ENCODE measurements around the gene DOCK4.

Gene DOCK4

DNA sequence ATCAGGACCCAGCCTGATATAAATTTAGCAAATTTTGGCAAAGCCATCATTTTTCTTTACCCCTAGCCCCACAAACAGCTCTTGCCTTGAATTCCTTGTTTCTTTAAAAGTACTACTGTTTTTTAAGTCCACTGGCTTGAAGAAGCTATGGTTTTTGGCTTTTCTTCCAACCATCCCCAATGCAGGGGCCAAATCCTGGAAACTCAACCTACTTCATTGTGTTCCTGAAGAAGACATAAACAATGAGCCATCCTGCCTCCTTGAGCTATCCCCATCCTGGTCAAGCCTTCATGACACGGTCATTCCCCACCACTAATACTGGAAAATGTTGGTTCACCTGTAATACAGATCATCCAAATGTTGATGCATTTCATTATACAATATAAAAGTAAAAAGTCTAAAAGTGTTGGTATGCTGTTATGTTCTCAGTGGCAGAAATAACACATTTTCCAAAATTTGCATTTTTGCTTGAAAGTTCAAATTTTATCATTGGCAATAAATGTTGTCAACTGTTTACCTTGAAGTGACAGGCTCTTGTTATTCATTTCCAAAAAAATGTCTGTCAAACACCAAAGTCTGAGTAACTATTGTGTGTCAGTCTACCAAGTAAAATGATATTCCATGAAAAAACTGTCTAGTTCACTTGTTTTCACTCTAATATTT, 92.2 kb downstream of the DOCK4 start:
- DNase-seq (ENCODE audit: low read depth) = no peak

DNA sequence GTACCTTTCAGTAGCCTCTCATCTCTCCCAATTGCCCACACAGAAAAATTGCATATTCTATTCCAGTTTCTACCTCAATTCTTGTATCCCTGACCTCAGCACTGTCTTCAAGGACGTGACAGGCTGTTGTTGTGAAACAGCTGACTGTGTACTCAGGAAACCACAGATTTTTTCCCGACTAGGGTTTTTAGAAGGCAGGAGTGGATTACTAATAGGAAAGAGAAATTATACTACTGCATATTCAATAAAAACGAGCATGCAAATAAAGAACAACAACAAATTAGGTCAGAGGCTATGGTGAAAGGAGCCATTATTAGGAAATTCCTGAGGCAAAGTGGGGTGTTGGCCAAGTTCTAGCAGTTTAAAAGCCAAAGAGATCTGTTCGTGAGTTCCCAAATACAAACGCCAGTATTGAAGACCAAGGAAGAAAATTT, 93.4 kb downstream of the DOCK4 start:
- no peak for DNase-seq (ENCODE audit: low read depth)

DNA sequence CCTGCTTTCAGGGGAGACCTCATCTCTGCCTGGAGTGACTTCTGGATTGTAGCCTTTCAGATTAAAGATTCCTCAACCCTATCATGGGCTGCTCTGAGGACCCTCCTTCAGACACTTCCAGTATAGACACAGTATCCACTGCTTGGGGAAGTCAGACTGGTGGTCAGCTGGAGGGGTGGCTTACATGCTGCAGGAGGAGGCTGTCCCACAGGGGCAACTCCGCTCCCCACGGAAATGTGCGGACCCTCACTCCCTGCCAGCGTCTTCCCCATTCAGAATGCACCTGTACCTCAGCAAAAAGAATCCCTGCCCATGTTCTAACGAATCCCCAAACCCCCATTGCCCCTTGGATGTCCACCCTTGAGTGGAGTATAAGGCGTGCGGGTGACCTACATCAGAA, 95.5 kb downstream of the DOCK4 start:
- DNase-seq (ENCODE audit: low read depth) = no peak

DNA sequence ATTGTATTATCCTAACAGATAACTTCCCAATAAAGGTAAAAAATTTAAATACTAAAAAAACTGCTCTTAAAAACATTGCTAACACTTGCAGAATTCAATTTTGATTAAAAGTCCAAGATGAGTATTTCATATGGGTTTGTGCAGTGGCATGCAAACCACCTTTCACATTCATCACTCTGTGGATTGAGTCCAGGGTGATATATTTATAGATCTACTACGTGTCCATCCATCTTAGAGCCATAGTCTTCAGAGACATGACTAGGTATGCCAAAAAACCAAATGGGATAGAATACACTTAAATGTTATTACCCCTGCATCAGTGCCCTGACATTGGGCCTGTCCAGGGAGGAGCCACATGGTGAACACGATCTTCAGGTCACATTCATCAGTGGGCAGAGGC, 96.0 kb downstream of the DOCK4 start:
- DNase-seq (ENCODE audit: low read depth) = no peak

DNA sequence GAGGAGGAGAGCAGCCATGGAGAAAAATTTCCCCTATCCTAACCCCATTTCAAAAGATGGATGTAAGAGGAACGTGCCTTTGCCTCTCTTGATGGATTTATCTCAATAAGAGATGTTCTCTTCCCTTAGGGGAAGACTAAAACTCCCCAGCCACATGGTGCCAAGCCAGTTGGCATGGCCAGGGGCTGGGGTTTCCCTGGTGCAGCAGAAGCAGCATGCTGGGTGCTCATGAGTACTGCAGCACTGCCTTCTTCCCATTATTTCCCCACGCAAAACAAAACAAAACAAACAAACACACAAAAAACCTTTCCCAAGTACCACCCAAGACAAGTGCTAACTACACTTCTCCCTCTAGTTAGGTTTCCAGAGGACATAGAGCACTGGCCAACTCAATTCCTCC, 97.2 kb downstream of the DOCK4 start:
- DNase-seq (ENCODE audit: low read depth) = no peak

DNA sequence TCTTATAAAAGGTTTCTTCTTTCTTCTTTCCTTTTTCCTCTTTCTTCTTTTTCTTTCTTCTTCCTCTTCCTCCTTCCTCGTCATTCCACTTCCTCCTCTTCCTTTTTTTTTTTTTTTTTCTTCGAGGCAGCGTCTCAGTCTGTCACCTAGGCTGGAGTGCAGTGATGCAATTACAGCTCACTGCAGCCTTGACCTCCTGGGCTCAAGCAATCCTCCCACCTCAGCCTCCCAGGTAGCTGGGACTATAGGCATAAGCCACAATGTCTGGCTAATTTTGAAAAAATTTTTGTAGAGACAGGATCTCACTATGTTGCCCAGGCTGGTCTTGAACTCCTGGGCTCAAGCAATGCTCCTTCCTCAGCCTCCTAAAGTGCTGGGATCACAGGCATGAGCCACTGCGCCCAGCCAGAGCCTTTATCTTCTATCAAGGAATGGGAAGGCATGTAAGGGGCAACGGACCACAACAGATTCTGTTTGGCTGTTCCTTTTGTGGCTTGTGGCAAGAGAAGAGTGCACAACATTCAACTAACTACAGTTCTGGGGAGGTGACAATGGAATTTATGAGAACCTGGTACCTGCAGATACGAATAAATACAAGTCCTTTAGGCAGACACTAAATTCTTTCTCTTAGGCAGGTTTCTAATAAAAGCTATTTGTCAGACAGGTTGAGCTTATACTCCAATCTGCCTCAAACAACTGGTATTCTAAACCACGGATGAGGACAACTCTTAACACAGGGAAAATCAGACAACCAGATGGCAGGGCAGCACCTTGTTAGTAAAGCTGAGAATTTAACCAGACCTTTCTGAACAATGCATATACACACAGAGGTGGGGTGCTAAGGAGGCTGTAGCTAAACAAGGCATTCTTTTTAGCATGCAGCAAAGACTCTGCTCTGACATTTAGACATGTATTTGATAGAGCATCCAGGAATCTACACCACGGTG, 100.3 kb downstream of the DOCK4 start:
- DNase-seq (ENCODE audit: low read depth) = no peak

DNA sequence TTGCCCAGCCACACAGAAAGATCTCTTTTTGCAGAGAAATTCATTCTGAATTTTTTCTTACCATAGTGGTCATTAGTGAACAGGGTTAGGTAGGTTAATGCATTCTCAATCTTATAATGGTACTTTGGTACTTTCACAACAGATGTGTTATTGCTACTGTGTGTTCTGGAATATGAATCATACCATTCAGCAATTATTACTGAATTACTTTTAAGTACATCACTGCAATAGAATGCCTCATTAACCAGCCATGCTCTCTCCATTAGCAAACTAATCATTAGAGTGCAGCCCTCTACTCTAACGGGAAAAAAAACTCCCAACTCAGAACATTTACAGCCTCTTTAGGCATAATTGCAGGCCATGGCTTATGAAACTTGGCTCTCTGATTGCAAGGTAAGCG, 102.1 kb downstream of the DOCK4 start:
- DNase-seq (ENCODE audit: low read depth) = no peak

DNA sequence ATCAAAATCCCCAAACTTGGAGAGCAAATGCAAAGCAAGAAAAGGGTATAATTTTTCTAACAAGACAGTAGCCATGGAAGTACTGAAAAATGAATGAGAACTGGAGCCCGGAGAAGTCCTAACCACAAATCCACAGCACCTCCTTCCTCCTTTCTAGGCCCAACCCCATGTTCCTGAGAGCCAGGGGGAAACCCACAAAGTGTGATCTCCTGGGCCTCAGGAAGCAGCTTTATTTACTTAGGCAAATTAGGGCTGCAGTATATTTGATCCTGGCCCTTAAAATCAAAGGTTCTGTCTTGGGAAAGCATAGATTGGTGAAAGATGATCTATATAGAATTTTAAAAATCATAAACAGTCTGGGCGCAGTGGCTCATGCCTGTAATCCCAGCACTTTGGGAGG, 103.0 kb downstream of the DOCK4 start:
- no peak for DNase-seq (ENCODE audit: low read depth)

DNA sequence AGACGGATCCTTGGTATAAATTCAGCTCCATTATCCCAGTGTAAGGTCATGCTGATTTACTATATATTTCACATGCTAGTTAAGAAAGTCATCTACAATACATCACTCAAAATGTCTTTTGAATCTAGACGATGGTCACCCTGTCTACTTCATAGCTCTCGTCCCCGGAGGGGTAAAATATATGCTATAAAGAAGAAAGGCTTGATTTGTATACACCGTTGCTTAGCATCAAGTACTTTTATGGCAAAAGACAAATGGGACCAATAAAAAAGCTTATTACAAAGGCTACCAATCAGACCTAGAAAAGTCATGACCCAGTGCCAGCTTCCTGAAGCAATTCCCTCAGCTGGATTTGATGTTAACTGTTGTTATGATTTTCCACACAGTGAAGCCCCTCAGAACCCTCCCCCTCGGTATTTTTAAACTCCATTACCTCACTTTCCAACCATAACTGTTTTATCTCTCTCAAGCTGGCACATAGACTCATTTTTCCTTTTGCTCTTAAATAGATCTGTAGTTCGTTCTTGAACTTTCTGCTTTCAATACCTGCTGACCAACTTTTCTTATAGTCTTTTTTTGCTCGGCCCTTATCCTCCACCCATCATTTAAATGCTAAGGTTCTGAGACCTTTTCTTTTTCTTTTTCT, 104.9 kb downstream of the DOCK4 start:
- no peak for DNase-seq (ENCODE audit: low read depth)

DNA sequence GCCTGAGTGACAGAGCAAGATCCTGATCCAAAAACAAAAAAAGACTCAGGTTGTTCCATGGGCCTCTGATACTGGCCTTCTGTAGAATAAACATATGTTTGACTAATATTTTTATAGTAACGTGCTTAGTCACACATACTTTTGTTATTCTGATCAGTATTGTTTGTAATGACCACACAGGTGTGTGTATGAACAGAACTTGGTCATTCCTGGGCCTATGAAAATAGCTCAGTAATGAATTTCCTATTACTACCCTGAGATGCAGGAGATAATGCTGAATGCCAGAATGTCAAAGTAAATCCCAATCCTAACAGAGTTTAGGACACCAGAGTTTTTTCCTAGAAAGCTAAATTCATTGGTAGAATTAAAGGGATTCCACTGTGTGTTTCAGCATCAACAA, 108.7 kb downstream of the DOCK4 start:
- no peak for DNase-seq (ENCODE audit: low read depth)

DNA sequence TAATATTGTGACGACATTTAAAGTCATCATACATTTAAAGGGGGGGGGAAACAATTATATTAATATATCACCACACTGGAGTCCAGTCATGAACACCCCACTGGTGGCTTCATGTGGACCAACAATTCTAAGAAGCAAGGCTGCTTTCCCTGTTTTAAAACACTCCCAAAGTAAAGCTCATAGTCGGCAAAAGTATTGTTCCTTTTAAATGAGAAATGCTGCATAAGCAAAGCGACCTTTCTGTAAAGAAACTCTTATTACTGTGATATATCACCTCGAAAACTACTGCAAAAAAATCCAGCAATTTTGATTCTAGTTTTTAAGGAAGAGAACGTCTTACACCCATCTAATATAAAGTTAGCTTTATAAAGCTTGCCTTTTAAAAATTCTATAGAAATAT, 112.8 kb downstream of the DOCK4 start:
- DNase-seq (ENCODE audit: low read depth) = no peak

DNA sequence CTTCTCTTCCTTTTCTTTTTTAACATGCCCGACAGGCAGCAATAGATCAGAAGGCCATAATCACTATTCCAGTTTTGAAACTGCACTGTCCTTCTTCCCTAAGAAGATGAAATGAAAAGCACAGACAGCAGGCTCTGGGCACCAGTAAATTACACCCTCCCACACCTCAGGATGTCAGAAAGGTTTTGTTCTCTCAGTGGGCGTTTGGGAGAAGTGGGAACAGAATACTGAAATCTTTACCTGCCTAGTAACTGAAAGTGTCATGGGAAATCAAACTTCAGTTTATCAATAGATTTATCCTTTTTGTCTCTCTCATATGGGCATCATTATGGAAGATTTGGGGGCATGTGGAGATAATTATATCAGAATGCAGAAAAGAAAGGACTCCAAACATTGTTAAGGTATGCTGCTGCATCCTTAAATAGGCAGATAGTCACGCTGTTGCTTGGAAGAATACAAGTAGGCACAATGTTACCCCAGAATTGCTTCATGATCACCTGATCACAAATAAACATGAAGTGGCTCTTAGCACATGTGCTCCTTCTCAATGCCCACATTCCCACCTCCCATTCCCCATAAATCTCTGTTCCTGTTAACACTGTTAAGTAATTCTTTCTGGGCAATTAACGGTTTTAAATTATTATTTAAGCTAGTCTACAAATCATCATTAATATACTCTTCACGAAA, 113.3 kb downstream of the DOCK4 start:
- no peak for DNase-seq (ENCODE audit: low read depth)

DNA sequence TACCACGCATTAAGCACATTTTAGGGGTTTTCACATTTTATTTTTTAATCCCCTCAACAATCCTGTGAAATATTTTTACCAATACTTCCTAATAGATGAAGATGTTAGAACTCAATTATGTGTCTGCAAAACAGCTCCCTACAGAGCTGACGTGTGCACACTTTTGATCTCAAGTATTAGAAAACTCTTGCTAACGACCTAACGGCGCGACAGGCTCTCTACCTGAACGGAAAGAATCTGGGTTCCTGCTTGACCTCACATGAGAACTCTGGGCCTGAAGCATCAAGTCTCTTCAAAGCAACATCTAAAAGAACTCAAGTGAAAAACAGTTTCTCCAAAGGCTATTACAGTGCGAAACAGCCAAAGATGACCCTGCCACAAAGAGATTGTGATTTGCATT, 113.9 kb downstream of the DOCK4 start:
- no peak for DNase-seq (ENCODE audit: low read depth)

DNA sequence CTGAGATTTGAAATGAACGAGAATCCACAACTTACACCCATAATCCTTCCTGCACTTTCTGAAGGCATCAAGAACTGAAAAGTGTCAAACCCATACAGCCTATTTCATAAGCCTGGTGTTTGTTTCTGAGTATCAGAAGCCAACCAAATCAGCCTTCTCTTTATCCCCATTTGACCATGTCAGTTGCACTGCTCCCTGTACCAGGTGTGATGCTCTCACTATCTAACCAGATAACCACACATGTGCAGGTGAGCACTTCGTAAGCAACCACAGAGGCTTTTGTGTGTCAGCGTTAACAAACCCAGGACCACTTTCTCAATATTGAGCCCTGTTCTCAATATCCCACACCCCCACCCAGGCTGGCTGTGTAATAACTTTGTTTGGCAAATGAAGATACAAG, 114.4 kb downstream of the DOCK4 start:
- no peak for DNase-seq (ENCODE audit: low read depth)

DNA sequence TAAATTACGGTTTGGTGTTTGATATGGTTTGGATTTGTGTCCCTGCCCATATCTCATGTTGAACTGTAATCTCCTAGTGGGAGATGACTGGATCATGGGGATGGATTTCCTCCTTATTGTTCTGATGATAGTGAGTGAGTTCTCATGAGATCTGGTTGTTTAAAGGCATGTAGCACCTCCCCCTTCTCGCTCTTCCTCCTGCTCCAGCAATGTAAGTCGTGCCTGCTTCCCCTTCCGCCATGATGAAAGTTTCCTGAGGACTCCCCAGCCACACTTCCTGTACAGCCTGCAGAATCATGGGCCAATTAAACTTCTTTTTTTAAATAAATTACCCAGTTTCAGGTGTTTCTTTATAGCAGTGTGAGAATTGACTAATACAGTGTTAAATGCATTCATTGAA, 116.6 kb downstream of the DOCK4 start:
- no peak for DNase-seq (ENCODE audit: low read depth)

DNA sequence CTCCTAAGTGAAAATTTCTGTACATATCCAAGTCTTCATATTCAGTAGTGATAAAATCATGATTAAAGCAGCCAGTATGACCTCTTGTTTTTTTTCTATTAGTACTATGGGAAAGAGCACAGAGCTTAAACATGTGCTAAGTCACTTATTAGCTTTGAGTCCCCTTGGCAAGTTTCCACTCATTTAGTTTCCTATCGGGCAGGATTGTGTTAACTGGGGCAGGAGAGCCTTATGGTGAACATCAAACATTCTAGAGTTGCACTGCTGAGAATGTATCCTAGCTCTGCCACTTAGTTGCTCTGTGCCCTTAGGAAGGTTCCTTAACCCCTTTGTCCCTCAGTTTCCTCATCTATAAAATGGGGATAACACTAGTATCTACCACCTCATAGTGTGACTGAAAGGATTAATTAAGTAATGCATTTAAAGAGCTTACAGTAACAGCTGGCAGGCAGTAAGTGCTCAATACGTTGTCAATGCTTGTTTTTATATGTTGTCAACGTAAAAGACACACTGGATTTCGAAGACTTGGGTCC, 117.6 kb downstream of the DOCK4 start:
- DNase-seq (ENCODE audit: low read depth) = no peak

DNA sequence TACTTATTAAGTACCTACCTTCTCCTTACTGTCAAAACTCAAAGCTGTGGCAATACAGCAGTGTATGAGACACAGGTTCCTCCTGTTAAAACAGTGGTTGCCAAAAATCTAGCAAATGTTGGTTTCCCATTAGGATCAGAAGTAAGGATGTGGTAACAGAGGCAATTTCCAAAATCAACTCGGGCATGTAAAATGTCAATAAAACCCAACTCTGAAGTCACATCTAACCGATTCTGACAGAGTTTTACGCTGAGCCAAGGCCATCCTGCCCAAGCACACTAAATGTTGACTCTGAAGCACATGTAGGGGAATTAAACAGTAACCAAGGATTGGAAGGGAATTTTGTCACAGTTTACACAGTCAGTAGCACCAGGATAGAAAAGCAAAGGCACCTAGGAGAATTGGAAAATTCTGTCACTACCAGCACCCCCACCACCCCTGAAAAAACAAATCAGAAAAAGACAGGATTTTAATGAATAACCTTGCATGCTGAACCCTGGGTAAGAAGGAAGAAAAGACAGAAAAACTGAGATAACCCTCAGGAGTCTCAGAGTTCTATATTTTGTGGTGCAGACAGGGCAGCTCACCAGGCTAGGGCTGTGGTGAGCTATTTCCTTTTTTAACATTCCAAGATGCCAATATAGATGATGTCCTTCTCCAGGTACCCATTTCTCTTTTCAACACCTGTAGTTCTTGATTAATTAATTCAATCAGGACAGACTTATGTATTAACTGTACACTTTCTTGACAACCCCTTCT, 119.5 kb downstream of the DOCK4 start:
- DNase-seq (ENCODE audit: low read depth) = no peak

DNA sequence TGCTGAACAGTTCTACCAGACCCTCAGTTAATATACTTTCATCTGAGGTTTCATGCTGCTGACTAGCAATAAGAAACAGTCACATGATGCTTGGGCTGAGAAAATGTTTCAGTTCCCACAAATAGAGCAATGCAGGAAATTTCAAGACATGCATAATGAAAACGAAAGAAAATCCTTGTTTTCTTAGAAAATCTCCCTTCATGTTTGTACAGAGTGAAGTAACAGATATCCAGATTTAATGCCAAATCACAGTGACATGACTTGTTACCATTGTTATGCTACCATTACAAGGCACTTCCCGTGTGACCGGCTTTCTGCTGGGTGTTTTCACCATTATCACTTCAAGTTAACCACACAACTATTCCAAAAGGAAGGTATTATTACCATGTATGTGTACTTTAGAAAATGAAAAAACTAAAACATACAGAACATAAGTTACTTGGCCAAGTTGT, 121.7 kb downstream of the DOCK4 start:
- no peak for DNase-seq (ENCODE audit: low read depth)

DNA sequence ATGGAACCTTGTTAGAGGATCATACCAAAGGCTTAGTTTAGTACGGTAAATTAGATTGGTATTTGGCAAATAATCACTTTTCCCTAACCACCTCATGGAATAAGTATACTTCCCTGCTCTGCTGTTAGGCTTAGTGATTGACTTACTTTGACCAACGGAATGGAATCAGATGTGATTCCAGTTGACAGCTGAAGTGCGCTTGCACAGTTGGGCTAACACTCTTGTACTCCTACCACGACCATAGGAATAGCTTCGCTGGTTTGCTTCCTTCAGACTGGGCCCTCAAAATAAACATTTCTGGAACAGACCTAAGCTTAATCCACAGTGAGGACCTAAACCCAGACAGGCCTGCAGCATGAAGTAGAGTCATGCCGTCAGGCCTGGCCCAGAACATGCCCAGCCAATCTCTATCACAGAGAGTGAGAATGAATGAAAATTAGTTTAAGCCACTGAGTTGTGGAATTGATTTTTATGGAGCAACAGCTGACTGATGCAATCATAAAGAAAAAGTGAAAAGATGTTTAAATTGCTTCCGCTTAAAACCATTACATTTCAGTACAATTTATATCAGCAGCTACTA, 122.3 kb downstream of the DOCK4 start:
- DNase-seq (ENCODE audit: low read depth) = no peak

DNA sequence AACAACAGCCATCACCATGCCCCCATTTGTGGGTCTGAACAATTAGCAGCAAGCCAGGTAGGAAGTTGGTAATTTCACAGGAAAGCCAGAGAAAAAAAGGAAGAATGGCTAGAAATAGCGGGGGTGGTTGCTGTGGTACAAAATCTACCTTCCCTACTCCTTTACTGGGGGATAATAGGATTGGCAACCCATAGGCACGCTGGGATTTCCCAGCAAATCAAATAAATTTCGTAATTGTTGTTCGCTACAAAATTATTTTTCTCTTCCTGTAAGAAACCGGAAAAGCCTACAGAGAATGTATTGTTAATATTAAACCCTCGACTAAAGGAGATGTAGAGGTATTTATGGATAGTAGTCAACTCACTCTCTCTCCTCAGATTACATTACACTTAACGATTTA, 123.9 kb downstream of the DOCK4 start:
- no peak for DNase-seq (ENCODE audit: low read depth)

DNA sequence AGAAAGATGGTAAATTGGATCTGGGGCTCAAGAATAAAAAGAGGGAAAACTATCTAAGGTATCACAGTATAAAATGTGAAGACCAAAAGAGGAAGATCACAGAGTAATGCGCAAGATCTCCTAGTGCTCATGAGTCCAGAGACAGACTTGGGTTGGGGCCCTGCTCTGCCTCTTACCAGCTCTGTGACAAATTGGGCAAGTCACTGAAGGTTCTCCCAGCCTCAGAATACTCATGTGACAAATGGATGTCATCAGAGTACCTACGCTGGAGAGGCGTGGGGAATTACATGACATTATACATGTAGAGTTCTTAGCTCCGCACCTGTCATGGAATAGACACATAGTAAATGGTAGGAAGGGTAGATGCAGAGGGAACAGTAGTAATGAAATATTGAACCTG, 124.4 kb downstream of the DOCK4 start:
- no peak for DNase-seq (ENCODE audit: low read depth)
